MM.1S (cell line): ENCODE results near the gene COL5A1.
"Not testable (repeated sequence)": the region's sequence is repeated elsewhere in the genome, so short reads cannot be mapped to it uniquely, and the experiment has no call there.

ENCODE experiments used
- DNase-seq: peaks from one replicate; pipeline ENCODE4 v3.0.0-alpha.2; 2015
- H2AFZ ChIP-seq: fragments of 300-600 bp; sonication (generic); 2 replicates; pipeline ENCODE4 v1.6.0; 2016; ENCODE audit warnings: antibody characterized with exemption, low read length
- H3F3A ChIP-seq: fragments of 300-600 bp; sonication (generic); 2 replicates; pipeline ENCODE4 v1.6.1; 2016; ENCODE audit warnings: mild to moderate bottlenecking, antibody characterized with exemption, low read length, moderate library complexity, mixed read lengths; ENCODE audit not compliant: insufficient read depth
- H3K27ac ChIP-seq: fragments of 300-600 bp; sonication (generic); 2 replicates; pipeline ENCODE4 v1.5.1; 2016; ENCODE audit warnings: mild to moderate bottlenecking, low read length
- H3K27me3 ChIP-seq: fragments of 300-600 bp; sonication (generic); replicated peaks from 2 replicates; pipeline ENCODE4 v1.6.0; 2016; ENCODE audit warnings: low read length; ENCODE audit not compliant: insufficient read depth
- H3K36me3 ChIP-seq: fragments of 300-600 bp; sonication (generic); replicated peaks from 2 replicates; pipeline ENCODE4 v1.6.1; 2016; ENCODE audit warnings: mild to moderate bottlenecking, low read length, mixed read lengths; ENCODE audit not compliant: insufficient read depth
- H3K4me1 ChIP-seq: fragments of 300-600 bp; sonication (generic); 2 replicates; pipeline ENCODE4 v1.6.1; 2016; ENCODE audit warnings: low read length, mixed read lengths
- H3K4me2 ChIP-seq: fragments of 300-600 bp; sonication (generic); 2 replicates; pipeline ENCODE4 v1.6.0; 2016; ENCODE audit warnings: low read depth, low read length
- H3K4me3 ChIP-seq: fragments of 300-600 bp; sonication (generic); 2 replicates; pipeline ENCODE4 v1.5.1; 2016; ENCODE audit warnings: low read length, mixed read lengths
- H3K79me2 ChIP-seq: fragments of 300-600 bp; sonication (generic); 2 replicates; pipeline ENCODE4 v1.6.1; 2016; ENCODE audit warnings: mixed run types, low read length, mixed read lengths
- H3K9ac ChIP-seq: fragments of 300-600 bp; sonication (generic); 2 replicates; pipeline ENCODE4 v1.6.1; 2016; ENCODE audit warnings: low read length, mixed read lengths
- H3K9me2 ChIP-seq: fragments of 300-600 bp; sonication (generic); replicated peaks from 2 replicates; pipeline ENCODE4 v1.6.1; 2016; ENCODE audit warnings: mild to moderate bottlenecking, low read length, mixed read lengths; ENCODE audit not compliant: insufficient read depth
- H3K9me3 ChIP-seq: fragments of 300-600 bp; sonication (generic); replicated peaks from 2 replicates; pipeline ENCODE4 v1.6.1; 2016; ENCODE audit warnings: mild to moderate bottlenecking, low read length, mixed read lengths; ENCODE audit not compliant: insufficient read depth
- H4K20me1 ChIP-seq: fragments of 300-600 bp; sonication (generic); 2 replicates; pipeline ENCODE4 v1.6.1; 2016; ENCODE audit warnings: mild to moderate bottlenecking, low read length, moderate library complexity, mixed read lengths; ENCODE audit not compliant: insufficient read depth
- CTCF ChIP-seq: fragments of 300-600 bp; sonication (generic); IDR thresholded peaks from 2 replicates; pipeline ENCODE4 v1.5.1; 2016; ENCODE audit warnings: antibody characterized with exemption, low read length, mixed read lengths
- EZH2 ChIP-seq: fragments of 300-600 bp; sonication (generic); optimal IDR thresholded peaks from 2 replicates; pipeline ENCODE3; 2017; ENCODE audit warnings: low read depth, mild to moderate bottlenecking, antibody characterized with exemption, low read length, mixed read lengths
- EZH2phosphoT487 ChIP-seq: fragments of 300-600 bp; sonication (generic); IDR thresholded peaks from 2 replicates; pipeline ENCODE4 v1.6.1; 2018; ENCODE audit warnings: antibody characterized with exemption, low read length

The COL5A1 gene

GRCh38 chr9:134855900-134856377, 214.3 kb downstream of the COL5A1 start:
- no peaks in the 10 kb centered on the region for H3K4me1 ChIP-seq
- H3K27me3 ChIP-seq: peaks cover 27% of the 10 kb centered on the region; the same call in 1 of the 2 replicates
- no peak overlapping the region for H3K4me2 ChIP-seq
- no peak overlapping the region for H3K27ac ChIP-seq
- no peak overlapping the region for H3K9ac ChIP-seq
- H4K20me1 ChIP-seq: no peaks in the 10 kb centered on the region
- TF ChIP-seq CTCF (no peak), EZH2 (no peak), EZH2phosphoT487 (no peak)
- no peaks in the 10 kb centered on the region for H3K9me3 ChIP-seq
- no peak for DNase-seq
- H3F3A ChIP-seq: no peaks in the 10 kb centered on the region
- H3K4me3 ChIP-seq: no peak overlapping the region
- no peaks in the 10 kb centered on the region for H3K9me2 ChIP-seq
- no peaks in the 10 kb centered on the region for H3K79me2 ChIP-seq
- H2AFZ ChIP-seq: no peak overlapping the region
- no peaks in the 10 kb centered on the region for H3K36me3 ChIP-seq

- H3K36me3 ChIP-seq, H3K4me2 ChIP-seq, H3K4me1 ChIP-seq, H4K20me1 ChIP-seq, DNase-seq, H2AFZ ChIP-seq, H3K79me2 ChIP-seq, H3K4me3 ChIP-seq, H3K9me3 ChIP-seq, H3K9ac ChIP-seq, H3F3A ChIP-seq, H3K27ac ChIP-seq, H3K9me2 ChIP-seq: not testable (repeated sequence)
- H3K27me3 ChIP-seq: peaks cover 27% of the 10 kb centered on the region; the same call in 1 of the 2 replicates
Observed at GRCh38 chr9:134857451-134857850, 215.8 kb downstream of the COL5A1 start.

GRCh38 chr9:134858051-134858841, 216.6 kb downstream of the COL5A1 start:
- H2AFZ ChIP-seq: no peak overlapping the region
- no peak overlapping the region for H3K4me2 ChIP-seq
- no peak overlapping the region for H3K4me3 ChIP-seq
- H3K36me3 ChIP-seq: no peaks in the 10 kb centered on the region
- DNase-seq: no peak
- no peaks in the 10 kb centered on the region for H4K20me1 ChIP-seq
- H3K9me3 ChIP-seq: no peaks in the 10 kb centered on the region
- H3K9me2 ChIP-seq: no peaks in the 10 kb centered on the region
- no peak overlapping the region for H3K9ac ChIP-seq
- H3K27me3 ChIP-seq: peaks cover 30% of the 10 kb centered on the region; the same call in 1 of the 2 replicates
- no peaks in the 10 kb centered on the region for H3K4me1 ChIP-seq
- H3F3A ChIP-seq: no peaks in the 10 kb centered on the region
- H3K79me2 ChIP-seq: no peaks in the 10 kb centered on the region
- H3K27ac ChIP-seq: no peak overlapping the region
- no peak for TF ChIP-seq EZH2
- TF ChIP-seq EZH2phosphoT487: no peak
- no peak for TF ChIP-seq CTCF

DNA sequence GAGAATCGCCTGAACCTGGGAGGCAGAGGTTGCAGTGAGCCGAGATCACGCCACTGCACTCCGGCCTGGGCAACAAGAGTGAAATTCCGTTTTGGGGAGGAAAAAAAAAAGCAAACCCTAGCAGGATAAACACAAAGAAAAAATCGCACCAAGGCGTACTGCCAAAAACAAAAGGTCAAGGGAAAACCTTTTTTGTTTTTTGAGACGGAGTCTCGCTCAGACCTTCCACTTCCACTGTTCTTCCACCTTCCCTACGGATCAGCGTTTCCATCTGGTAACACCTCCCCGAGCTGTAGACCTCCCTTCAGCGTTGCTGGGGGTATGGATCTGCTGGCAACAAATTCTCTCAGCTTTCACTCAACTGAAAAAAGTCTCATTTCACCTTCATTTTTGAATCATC, 218.9 kb downstream of the COL5A1 start:
- Histone ChIP-seq H3K27me3 (peaks cover 36% of the 10 kb centered on the region; the same call in 1 of the 2 replicates), H3F3A (no peaks in the 10 kb centered on the region), H3K9me2 (no peaks in the 10 kb centered on the region), H3K9me3 (no peaks in the 10 kb centered on the region), H4K20me1 (no peaks in the 10 kb centered on the region), H3K9ac (no peak overlapping the region), H2AFZ (no peak overlapping the region), H3K27ac (no peak overlapping the region), H3K36me3 (no peaks in the 10 kb centered on the region), H3K79me2 (no peaks in the 10 kb centered on the region), H3K4me1 (no peaks in the 10 kb centered on the region), H3K4me3 (no peak overlapping the region), H3K4me2 (no peak overlapping the region)
- no peak for TF ChIP-seq EZH2
- no peak for TF ChIP-seq EZH2phosphoT487
- TF ChIP-seq CTCF: no peak
- DNase-seq: no peak
